Camera-type eye (tissue), 1 donor: Measurements from ENCODE around the gene SLC25A12. TPM values are rescaled to one million over a fixed set of nuclear protein-coding genes. Genes with fewer than 3 reads are reported as not detected.

Source experiments
- total RNA-seq: library from RNA; depleted of rRNA; stranded (reverse); fragments of >200 nt; gene quantifications from one replicate; pipeline ENCODE4 v1.2.3, GENCODE V29; 2014

The SLC25A12 gene, protein sequence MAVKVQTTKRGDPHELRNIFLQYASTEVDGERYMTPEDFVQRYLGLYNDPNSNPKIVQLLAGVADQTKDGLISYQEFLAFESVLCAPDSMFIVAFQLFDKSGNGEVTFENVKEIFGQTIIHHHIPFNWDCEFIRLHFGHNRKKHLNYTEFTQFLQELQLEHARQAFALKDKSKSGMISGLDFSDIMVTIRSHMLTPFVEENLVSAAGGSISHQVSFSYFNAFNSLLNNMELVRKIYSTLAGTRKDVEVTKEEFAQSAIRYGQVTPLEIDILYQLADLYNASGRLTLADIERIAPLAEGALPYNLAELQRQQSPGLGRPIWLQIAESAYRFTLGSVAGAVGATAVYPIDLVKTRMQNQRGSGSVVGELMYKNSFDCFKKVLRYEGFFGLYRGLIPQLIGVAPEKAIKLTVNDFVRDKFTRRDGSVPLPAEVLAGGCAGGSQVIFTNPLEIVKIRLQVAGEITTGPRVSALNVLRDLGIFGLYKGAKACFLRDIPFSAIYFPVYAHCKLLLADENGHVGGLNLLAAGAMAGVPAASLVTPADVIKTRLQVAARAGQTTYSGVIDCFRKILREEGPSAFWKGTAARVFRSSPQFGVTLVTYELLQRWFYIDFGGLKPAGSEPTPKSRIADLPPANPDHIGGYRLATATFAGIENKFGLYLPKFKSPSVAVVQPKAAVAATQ
- 47.6 TPM for total RNA-seq

DNA sequence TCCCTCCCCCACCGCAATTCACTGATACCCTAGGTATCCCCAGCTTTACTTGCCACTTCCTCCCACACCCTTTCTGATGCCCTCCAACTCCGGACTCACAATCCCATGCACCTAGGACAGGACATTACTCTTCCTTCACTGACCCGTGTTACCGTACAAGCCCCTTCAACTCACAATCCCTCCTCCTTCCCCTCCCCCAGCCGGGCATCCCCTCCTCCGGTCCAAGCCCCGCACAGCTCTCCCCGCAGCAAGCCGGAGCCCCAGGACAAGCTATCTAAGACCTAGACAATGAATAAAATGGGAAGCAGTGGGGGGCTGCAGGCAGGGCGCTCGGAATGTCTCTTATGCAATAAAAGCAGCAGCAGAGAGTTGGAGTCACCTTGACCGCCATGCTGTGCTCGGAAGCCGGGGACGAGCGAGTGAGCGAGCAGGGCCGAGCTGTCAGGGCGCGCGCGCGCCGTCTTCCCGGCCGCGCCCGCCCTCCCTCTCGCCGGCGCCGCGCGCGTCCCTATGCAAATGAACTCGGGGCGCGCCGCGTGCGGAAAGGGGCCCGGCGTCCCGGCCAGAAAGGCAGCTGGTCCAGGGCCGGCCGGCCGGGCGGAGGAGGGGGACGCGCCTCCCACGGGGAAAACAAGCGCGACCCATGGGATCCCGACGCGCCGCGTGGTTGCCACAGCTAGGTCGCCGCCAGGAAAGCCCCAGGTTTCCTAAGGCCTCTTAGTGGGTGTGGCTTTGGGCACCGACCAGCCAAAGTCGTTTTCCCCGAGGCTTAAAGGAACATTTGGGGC is at the start of gene SLC25A12:
Gene SLC25A12, minus strand, starts transcription at position 421 of the 788 bp plus-strand sequence. Its CDS starts 30 bp downstream, at position 391.

DNA sequence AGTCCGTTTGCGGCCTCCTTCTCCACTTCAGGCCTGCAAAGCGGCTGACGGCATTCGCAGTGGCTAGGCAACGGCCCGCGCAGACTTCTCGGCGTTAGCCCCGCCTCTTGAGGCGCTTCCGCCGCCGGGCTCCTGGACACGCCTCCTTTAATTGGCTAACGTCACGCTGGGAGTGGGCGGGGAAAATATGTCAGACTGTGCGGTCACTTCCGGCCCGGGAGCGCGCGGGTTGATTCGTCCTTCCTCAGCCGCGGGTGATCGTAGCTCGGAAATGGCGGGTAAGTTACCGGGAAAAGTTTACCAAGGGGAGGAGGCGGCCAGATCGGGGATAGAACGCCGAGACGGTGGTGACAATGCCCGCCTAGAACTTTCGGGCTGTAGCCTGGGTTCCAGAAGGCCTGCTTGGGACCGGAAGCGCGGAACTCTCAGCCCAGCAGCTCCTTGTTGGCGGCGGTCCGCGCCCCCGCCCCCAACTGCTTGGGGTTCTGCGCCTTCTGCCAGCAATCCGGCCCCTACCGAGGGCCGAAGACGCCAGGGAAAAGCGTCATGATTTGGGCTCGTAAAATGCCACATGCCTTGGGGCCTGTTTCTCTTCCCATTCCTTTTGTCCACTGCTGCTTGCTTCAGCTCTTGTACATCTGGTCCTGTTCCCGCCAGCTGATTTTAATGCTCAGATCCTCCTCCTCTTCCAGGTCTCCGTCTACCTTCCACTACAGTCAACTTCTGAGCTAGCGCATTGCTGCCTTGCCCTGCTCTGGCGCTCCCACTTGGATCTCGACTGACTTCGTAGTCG is 28.4 kb upstream of the SLC25A12 start, which contains the start of gene HAT1:
Gene HAT1, plus strand, starts transcription at position 232 of the 793 bp plus-strand sequence. Its CDS starts 40 bp downstream, at position 272.

Other genes with a start within 250 kb of the SLC25A12 start
- 221 TPM for gene DYNC1I2, start 206.8 kb downstream of the SLC25A12 start, total RNA-seq
- 63.2 TPM for gene HAT1, start 28.2 kb upstream of the SLC25A12 start, total RNA-seq
- gene METAP1D, start 105.7 kb upstream of the SLC25A12 start, total RNA-seq: 23.1 TPM
- 0.88 TPM for gene DLX1, start 191.3 kb upstream of the SLC25A12 start, total RNA-seq
- 0.44 TPM for gene DLX2, start 208.7 kb upstream of the SLC25A12 start, total RNA-seq